ENCODE data around the gene PLEK. TPM values are rescaled to one million over a fixed set of nuclear protein-coding genes. Genes with fewer than 3 reads are reported as not detected.

PLEK gene
- polyA plus RNA-seq, 1 donor from 2014 or later: 0.07 TPM

DNA sequence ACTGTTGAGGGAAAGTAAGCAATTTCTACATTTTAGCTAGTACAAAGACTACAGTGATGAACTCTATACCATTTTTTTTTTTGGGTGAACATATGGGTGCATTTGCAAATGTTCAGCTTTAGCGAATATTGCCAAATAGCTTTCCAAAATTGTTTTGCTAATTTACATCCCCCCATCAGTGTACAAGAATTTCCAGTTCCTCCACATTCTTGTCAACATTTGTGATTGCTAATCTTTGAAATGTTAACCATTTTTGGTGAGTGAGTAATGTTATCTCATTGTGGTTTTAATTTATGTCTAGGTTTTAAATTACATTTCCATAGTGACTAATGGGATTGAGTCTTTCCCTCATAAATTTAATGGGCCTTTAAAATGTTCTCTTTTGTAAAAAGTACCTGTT is 28.9 kb upstream of the PLEK start:
- Histone ChIP-seq H3K27me3 (ENCODE audit: insufficient read depth, low read depth, low read length) (no peaks in the 10 kb centered on the region), H3K79me2 (replicated peaks; ENCODE audit: insufficient read depth, low read length) (no peaks in the 10 kb centered on the region), H3K4me3 (ENCODE audit: low read length) (no peak overlapping the region), H3K36me3 (ENCODE audit: insufficient read depth, low read length) (no peaks in the 10 kb centered on the region), H3K9me2 (ENCODE audit: insufficient read depth, low read length) (no peaks in the 10 kb centered on the region), H3K4me2 (ENCODE audit: low read length) (no peak overlapping the region), H3K9me3 (ENCODE audit: low read length) (no peaks in the 10 kb centered on the region), H3F3A (ENCODE audit: insufficient read depth, low read length, poor library complexity, severe bottlenecking) (no peaks in the 10 kb centered on the region), H2AFZ (ENCODE audit: low read depth, low read length) (no peak overlapping the region), H3K27ac (ENCODE audit: low read length) (no peak overlapping the region), H3K9ac (ENCODE audit: low read length) (no peak overlapping the region), H4K20me1 (ENCODE audit: insufficient read depth) (no peaks in the 10 kb centered on the region)
- TF ChIP-seq SMC3 (conservative IDR thresholded peaks at IDR 0.05; ENCODE audit: poor library complexity) (no peak), RAD21 (conservative IDR thresholded peaks at IDR 0.05) (no peak)
- TF ChIP-seq, protein P1, sequence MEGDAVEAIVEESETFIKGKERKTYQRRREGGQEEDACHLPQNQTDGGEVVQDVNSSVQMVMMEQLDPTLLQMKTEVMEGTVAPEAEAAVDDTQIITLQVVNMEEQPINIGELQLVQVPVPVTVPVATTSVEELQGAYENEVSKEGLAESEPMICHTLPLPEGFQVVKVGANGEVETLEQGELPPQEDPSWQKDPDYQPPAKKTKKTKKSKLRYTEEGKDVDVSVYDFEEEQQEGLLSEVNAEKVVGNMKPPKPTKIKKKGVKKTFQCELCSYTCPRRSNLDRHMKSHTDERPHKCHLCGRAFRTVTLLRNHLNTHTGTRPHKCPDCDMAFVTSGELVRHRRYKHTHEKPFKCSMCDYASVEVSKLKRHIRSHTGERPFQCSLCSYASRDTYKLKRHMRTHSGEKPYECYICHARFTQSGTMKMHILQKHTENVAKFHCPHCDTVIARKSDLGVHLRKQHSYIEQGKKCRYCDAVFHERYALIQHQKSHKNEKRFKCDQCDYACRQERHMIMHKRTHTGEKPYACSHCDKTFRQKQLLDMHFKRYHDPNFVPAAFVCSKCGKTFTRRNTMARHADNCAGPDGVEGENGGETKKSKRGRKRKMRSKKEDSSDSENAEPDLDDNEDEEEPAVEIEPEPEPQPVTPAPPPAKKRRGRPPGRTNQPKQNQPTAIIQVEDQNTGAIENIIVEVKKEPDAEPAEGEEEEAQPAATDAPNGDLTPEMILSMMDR (IDR thresholded peaks at IDR 0.05; ENCODE audit: poor library complexity, severe bottlenecking): no peak

DNA sequence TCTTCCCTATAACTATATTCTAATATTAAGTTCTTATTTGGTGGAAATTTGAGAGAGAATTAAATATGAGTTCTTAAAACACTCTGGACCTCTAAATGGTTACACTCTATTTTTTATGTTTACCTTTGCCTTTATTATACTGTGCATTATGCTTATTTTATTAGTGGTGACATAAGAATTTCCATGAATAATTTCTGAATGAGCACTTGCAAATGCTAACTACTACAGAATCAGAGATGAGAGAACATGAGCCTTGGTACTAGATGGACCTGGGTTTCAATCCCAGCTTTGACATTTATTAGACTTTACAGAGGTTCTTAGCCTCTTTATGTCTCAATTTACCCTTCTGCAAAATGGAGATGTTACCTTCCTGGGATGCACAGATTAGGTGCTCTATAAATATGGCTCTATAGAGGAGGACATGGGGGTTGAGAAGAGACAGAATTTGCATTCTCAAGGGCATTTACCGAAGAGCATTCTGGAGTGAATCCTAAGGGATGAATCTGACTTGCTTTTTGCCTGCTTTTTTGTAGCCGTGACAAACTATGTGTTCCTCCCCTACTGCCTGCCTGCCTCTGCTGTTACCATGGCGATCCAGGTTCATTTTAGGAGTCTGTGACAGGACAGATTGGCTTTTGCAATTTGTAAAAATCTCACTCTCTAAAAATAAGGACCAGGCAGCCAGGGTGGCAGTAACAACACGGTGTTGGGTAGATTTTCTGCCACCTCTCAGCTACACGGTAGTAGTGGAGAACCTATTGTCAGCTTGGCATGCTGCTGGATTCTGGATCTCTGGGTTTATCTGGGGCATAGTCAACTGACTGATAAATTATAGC is 24.6 kb upstream of the PLEK start:
- no peak overlapping the region for H3K27ac ChIP-seq (ENCODE audit: low read length)

More for the DNA sequence above, 24.6 kb upstream of the PLEK start:
- Histone ChIP-seq H3K9ac (ENCODE audit: low read length) (no peak overlapping the region), H4K20me1 (ENCODE audit: insufficient read depth) (no peaks in the 10 kb centered on the region), H3K27me3 (ENCODE audit: insufficient read depth, low read depth, low read length) (no peaks in the 10 kb centered on the region), H3K9me2 (ENCODE audit: insufficient read depth, low read length) (no peaks in the 10 kb centered on the region), H3K4me2 (ENCODE audit: low read length) (no peak overlapping the region), H3K79me2 (replicated peaks; ENCODE audit: insufficient read depth, low read length) (no peaks in the 10 kb centered on the region), H3F3A (ENCODE audit: insufficient read depth, low read length, poor library complexity, severe bottlenecking) (no peaks in the 10 kb centered on the region), H3K9me3 (ENCODE audit: low read length) (no peaks in the 10 kb centered on the region), H3K36me3 (ENCODE audit: insufficient read depth, low read length) (no peaks in the 10 kb centered on the region), H2AFZ (ENCODE audit: low read depth, low read length) (no peak overlapping the region), H3K4me3 (ENCODE audit: low read length) (no peak overlapping the region)
- TF ChIP-seq, protein P2, sequence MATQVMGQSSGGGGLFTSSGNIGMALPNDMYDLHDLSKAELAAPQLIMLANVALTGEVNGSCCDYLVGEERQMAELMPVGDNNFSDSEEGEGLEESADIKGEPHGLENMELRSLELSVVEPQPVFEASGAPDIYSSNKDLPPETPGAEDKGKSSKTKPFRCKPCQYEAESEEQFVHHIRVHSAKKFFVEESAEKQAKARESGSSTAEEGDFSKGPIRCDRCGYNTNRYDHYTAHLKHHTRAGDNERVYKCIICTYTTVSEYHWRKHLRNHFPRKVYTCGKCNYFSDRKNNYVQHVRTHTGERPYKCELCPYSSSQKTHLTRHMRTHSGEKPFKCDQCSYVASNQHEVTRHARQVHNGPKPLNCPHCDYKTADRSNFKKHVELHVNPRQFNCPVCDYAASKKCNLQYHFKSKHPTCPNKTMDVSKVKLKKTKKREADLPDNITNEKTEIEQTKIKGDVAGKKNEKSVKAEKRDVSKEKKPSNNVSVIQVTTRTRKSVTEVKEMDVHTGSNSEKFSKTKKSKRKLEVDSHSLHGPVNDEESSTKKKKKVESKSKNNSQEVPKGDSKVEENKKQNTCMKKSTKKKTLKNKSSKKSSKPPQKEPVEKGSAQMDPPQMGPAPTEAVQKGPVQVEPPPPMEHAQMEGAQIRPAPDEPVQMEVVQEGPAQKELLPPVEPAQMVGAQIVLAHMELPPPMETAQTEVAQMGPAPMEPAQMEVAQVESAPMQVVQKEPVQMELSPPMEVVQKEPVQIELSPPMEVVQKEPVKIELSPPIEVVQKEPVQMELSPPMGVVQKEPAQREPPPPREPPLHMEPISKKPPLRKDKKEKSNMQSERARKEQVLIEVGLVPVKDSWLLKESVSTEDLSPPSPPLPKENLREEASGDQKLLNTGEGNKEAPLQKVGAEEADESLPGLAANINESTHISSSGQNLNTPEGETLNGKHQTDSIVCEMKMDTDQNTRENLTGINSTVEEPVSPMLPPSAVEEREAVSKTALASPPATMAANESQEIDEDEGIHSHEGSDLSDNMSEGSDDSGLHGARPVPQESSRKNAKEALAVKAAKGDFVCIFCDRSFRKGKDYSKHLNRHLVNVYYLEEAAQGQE (IDR thresholded peaks at IDR 0.05; ENCODE audit: borderline replicate concordance): no peak
- TF ChIP-seq MXI1 (conservative IDR thresholded peaks at IDR 0.05; ENCODE audit: poor library complexity, severe bottlenecking): no peak
- TF ChIP-seq POLR2AphosphoS5 (IDR thresholded peaks at IDR 0.05): no peak
- TF ChIP-seq, protein P1 (IDR thresholded peaks at IDR 0.05; ENCODE audit: poor library complexity, severe bottlenecking): no peak
- no peak for TF ChIP-seq SMC3 (conservative IDR thresholded peaks at IDR 0.05; ENCODE audit: poor library complexity)
